SU-DHL-6 (cell line): ENCODE results near the gene ZIK1.

ENCODE experiments used
- CTCF ChIP-seq: fragments of 200-600 bp; sonication (generic); IDR thresholded peaks from one replicate; pipeline ENCODE4 v1.5.1; 2017; ENCODE audit warnings: antibody characterized with exemption, mild to moderate bottlenecking, low read length, moderate library complexity; ENCODE audit not compliant: insufficient read depth, poor library complexity, severe bottlenecking
- EZH2phosphoT487 ChIP-seq: fragments of 200-600 bp; sonication (generic), shearing (Covaris generic); conservative IDR thresholded peaks from 2 replicates; pipeline ENCODE4 v1.6.1; 2018; ENCODE audit warnings: mild to moderate bottlenecking, antibody characterized with exemption, low read length, moderate library complexity, mixed read lengths

- no peak for TF ChIP-seq CTCF
- TF ChIP-seq EZH2phosphoT487 = no peak
Observed at GRCh38 chr19:57632987-57633831, 49.3 kb downstream of the ZIK1 start, which contains the start of gene ZNF211.
